SH-SY5Y (cell line): Measurements from ENCODE around the gene HES1.

Experiments
- GATA2 ChIP-seq: IDR thresholded peaks from 2 replicates; pipeline ENCODE4 v1.6.1; 2011; ENCODE audit warnings: mild to moderate bottlenecking, low read depth, low read length
- GATA3 ChIP-seq: IDR thresholded peaks from 2 replicates; pipeline ENCODE4 v1.6.1; 2011; ENCODE audit warnings: low read depth, mild to moderate bottlenecking, low read length, moderate library complexity

GRCh38 chr3:194090716-194091115, 45.2 kb upstream of the HES1 start:
- no peak for TF ChIP-seq GATA2
- no peak for TF ChIP-seq GATA3
